Liver (tissue), 3 donors: Measurements from ENCODE around the gene NXPH4.

Source experiments
- ATF3 ChIP-seq: IDR thresholded peaks from 2 replicates; pipeline ENCODE4 v1.6.1; 2016; ENCODE audit warnings: antibody characterized with exemption
- CTCF ChIP-seq: fragments of 150-350 bp; IDR thresholded peaks from 2 replicates; pipeline ENCODE4 v1.5.1; 2017; ENCODE audit warnings: improper control_type of control experiment, low read depth, low read length; ENCODE audit not compliant: missing input control
- MAX ChIP-seq: IDR thresholded peaks from 2 replicates; pipeline ENCODE4 v1.6.1; 2016; ENCODE audit warnings: antibody characterized with exemption
- REST ChIP-seq: IDR thresholded peaks from 2 replicates; pipeline ENCODE4 v1.6.1; 2016; ENCODE audit warnings: antibody characterized with exemption, mild to moderate bottlenecking
- SP1 ChIP-seq: IDR thresholded peaks from 2 replicates; pipeline ENCODE4 v1.6.1; 2018; ENCODE audit warnings: antibody characterized with exemption, mild to moderate bottlenecking
- ZBTB33 ChIP-seq: IDR thresholded peaks from 2 replicates; pipeline ENCODE4 v1.6.1; 2016; ENCODE audit warnings: antibody characterized with exemption
- donor health status: healthy.
- donor health status: healthy.

- no peak for TF ChIP-seq MAX
- TF ChIP-seq CTCF: no peak
- no peak for TF ChIP-seq ZBTB33
- TF ChIP-seq ATF3: no peak
- no peak for TF ChIP-seq REST
- no peak for TF ChIP-seq SP1
These were observed 1.6 kb downstream of the NXPH4 start for GRCh38 chr12:57218030-57218853.
